NB4 (cell line): ENCODE data around the gene AKT3.
"Not testable (repeated sequence)": the region's sequence is repeated elsewhere in the genome, so short reads cannot be mapped to it uniquely, and the experiment has no call there.

ENCODE experiments used
- POLR2A ChIP-seq: IDR thresholded peaks from 2 replicates; pipeline ENCODE4 v1.6.1; 2011; ENCODE audit warnings: mild to moderate bottlenecking; ENCODE audit not compliant: insufficient read length; ENCODE audit errors: extremely low read depth
- TF ChIP-seq, protein P1 (sequence below): IDR thresholded peaks from one replicate; pipeline ENCODE4 v1.5.1; 2012; ENCODE audit warnings: low read depth, low read length

DNA sequence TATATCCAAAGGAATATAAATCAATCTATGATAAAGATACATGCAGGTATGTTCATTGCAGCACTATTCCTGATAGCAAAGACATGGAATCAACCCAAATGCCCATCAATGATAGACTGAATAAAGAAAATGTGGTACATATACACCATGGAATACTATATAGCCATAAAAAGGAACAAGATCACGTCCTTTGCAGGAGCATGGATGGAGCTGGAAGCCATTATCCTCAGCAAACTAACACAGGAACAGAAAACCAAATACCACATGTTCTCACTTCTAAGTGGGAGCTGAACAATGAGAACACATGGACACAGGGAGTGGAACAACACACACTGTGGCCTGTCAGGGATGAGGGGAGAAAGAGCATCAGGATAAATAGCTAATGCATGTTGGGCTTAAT is 25.1 kb downstream of the AKT3 start:
- not testable (repeated sequence) for TF ChIP-seq POLR2A
- TF ChIP-seq, protein P1, sequence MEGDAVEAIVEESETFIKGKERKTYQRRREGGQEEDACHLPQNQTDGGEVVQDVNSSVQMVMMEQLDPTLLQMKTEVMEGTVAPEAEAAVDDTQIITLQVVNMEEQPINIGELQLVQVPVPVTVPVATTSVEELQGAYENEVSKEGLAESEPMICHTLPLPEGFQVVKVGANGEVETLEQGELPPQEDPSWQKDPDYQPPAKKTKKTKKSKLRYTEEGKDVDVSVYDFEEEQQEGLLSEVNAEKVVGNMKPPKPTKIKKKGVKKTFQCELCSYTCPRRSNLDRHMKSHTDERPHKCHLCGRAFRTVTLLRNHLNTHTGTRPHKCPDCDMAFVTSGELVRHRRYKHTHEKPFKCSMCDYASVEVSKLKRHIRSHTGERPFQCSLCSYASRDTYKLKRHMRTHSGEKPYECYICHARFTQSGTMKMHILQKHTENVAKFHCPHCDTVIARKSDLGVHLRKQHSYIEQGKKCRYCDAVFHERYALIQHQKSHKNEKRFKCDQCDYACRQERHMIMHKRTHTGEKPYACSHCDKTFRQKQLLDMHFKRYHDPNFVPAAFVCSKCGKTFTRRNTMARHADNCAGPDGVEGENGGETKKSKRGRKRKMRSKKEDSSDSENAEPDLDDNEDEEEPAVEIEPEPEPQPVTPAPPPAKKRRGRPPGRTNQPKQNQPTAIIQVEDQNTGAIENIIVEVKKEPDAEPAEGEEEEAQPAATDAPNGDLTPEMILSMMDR: not testable (repeated sequence)
